Measurements from ENCODE around the gene BSN.

- TF ChIP-seq CTCF (IDR thresholded peaks at IDR 0.05) (no peak), POLR2A (IDR thresholded peaks at IDR 0.05) (no peak)
Observed at GRCh38 chr3:49659756-49660155, 105.5 kb downstream of the BSN start.
